Posterior vena cava (tissue), 2 donors: ENCODE data around the gene TPSB2. TPM values are rescaled to one million over a fixed set of nuclear protein-coding genes. Genes with fewer than 3 reads are reported as not detected.
"Not testable (repeated sequence)": the region's sequence is repeated elsewhere in the genome, so short reads cannot be mapped to it uniquely, and the experiment has no call there.

Source experiments
- DNase-seq: peaks from one replicate; pipeline ENCODE4 v3.0.0-alpha.2; 2020; ENCODE audit warnings: low spot score
- intact Hi-C, 2 donors: fragments of 100-400 bp; cut with DNase I; formaldehyde crosslinking; loops; one replicate each; pipeline versions ENCODE4 v1.14.1 to v1.14.2; 2022 to 2023
- total RNA-seq, 2 donors: library from RNA; stranded (reverse); fragmentation: NEBNext Ultra II Directional; extraction: Animal tissue kit (Norgen Biotek cat#: 25700); gene quantifications; one replicate each; pipeline ENCODE4 v1.2.1, GENCODE V29; 2021
- donor health status: DM: yes; HTN: yes; CAD: no.
- donor health status: DM: yes; HTN: yes; CAD: no.

TPSB2 gene
- total RNA-seq, 2 donors from 2014 or later = 24.3 to 58.7 TPM

- DNase-seq = no peak
- intact Hi-C loops = no loop called here
Measured at GRCh38 chr16:1211451-1212268, 18.3 kb downstream of the TPSB2 start.

- intact Hi-C loops = no loop called here
- no peak for DNase-seq
Measured at GRCh38 chr16:1210461-1210860, 19.5 kb downstream of the TPSB2 start.

- no peak for DNase-seq
- intact Hi-C loops = no loop called here
Measured at GRCh38 chr16:1209081-1209480, 20.9 kb downstream of the TPSB2 start.

GRCh38 chr16:1208239-1208830 is 21.6 kb downstream of the TPSB2 start:
- no peak for DNase-seq
- intact Hi-C loops = no loop called here

- no peak for DNase-seq
- intact Hi-C loops = no loop called here
Measured at GRCh38 chr16:1206786-1207185, 23.2 kb downstream of the TPSB2 start.

- DNase-seq = no peak
- intact Hi-C loops = no loop called here
Measured at GRCh38 chr16:1206326-1206725, 23.7 kb downstream of the TPSB2 start.

- no peak for DNase-seq
- intact Hi-C loops = no loop called here
Measured at GRCh38 chr16:1204933-1205332, 25.1 kb downstream of the TPSB2 start.

GRCh38 chr16:1202274-1202673 is 27.7 kb downstream of the TPSB2 start:
- no peak for DNase-seq
- intact Hi-C loops = no loop called here

GRCh38 chr16:1201444-1201843 is 28.5 kb downstream of the TPSB2 start:
- intact Hi-C loops = no loop called here
- no peak for DNase-seq

GRCh38 chr16:1200014-1200627 is 29.9 kb downstream of the TPSB2 start:
- intact Hi-C loops = no loop called here
- no peak for DNase-seq

- DNase-seq = no peak
- intact Hi-C loops = no loop called here
Measured at GRCh38 chr16:1199347-1200013, 30.5 kb downstream of the TPSB2 start.

- intact Hi-C loops, DNase-seq: not testable (repeated sequence)
Measured at GRCh38 chr16:1198671-1199346, 31.2 kb downstream of the TPSB2 start.

GRCh38 chr16:1198194-1198593 is 31.8 kb downstream of the TPSB2 start:
- intact Hi-C loops = no loop called here
- no peak for DNase-seq

GRCh38 chr16:1197237-1197866 is 32.6 kb downstream of the TPSB2 start:
- intact Hi-C loops = no loop called here
- DNase-seq = no peak

- intact Hi-C loops = no loop called here
- no peak for DNase-seq
Measured at GRCh38 chr16:1196494-1196893, 33.5 kb downstream of the TPSB2 start.

- intact Hi-C loops = loop anchor here (2.0 kb wide), 1 partner anchor 89 kb away; no protein-coding TSS in a partner anchor
- DNase-seq = no peak
Measured at GRCh38 chr16:1195393-1195666, 34.7 kb downstream of the TPSB2 start.

GRCh38 chr16:1194665-1195392 is 35.2 kb downstream of the TPSB2 start:
- DNase-seq = no peak
- intact Hi-C loops = loop anchor here (2.0 to 5.0 kb wide), 2 partner anchors 43 to 88 kb away; partner anchors contain the start of gene CACNA1H (in 1 of the 2)

GRCh38 chr16:1193825-1194581 is 36.0 kb downstream of the TPSB2 start:
- no peak for DNase-seq
- intact Hi-C loops = loop anchor here (2.0 to 5.0 kb wide), 2 partner anchors 42 to 87 kb away; partner anchors contain the start of gene CACNA1H (in 1 of the 2)
